SU-DHL-6 (cell line): ENCODE data around the gene C2CD2.

Experiments used
- H2AFZ ChIP-seq: fragments of 200-600 bp; sonication (generic); 2 replicates; pipeline ENCODE4 v1.6.1; 2014; ENCODE audit warnings: low read depth, mild to moderate bottlenecking, moderate library complexity, mixed read lengths, antibody characterized with exemption, low read length; ENCODE audit not compliant: severe bottlenecking
- H3F3A ChIP-seq: fragments of 200-600 bp; shearing (Covaris generic); 2 replicates; pipeline ENCODE4 v1.6.0; 2016; ENCODE audit warnings: antibody characterized with exemption, mild to moderate bottlenecking; ENCODE audit not compliant: insufficient read depth
- H3K27ac ChIP-seq: fragments of 200-600 bp; sonication (generic); 2 replicates; pipeline ENCODE4 v1.5.1; 2016; ENCODE audit warnings: low read depth, mild to moderate bottlenecking, low read length, moderate library complexity, mixed read lengths
- H3K27me3 ChIP-seq: fragments of 200-600 bp; sonication (generic), shearing (Covaris generic); 2 replicates; pipeline ENCODE4 v1.6.0; 2014; ENCODE audit warnings: mild to moderate bottlenecking, low read length
- H3K36me3 ChIP-seq: fragments of 200-600 bp; sonication (generic); 2 replicates; pipeline ENCODE4 v1.6.1; 2014; ENCODE audit warnings: mild to moderate bottlenecking, low read length, mixed read lengths
- H3K4me2 ChIP-seq: fragments of 300-600, 200-600 bp; shearing (Covaris generic), sonication (generic); 2 replicates; pipeline ENCODE4 v1.6.0; 2014; ENCODE audit warnings: low read length, low read depth, mild to moderate bottlenecking; ENCODE audit not compliant: poor library complexity, severe bottlenecking
- H3K4me3 ChIP-seq: fragments of 200-600 bp; sonication (generic); 2 replicates; pipeline ENCODE4 v1.5.1; 2014; ENCODE audit warnings: antibody characterized with exemption, low read length, mild to moderate bottlenecking, mixed read lengths; ENCODE audit not compliant: insufficient read depth, poor library complexity, severe bottlenecking
- H3K79me2 ChIP-seq: fragments of 200-600 bp; sonication (generic); 2 replicates; pipeline ENCODE4 v1.6.1; 2014; ENCODE audit warnings: mild to moderate bottlenecking, low read length, moderate library complexity; ENCODE audit not compliant: insufficient read depth
- H3K9ac ChIP-seq: fragments of 200-600 bp; sonication (generic); 2 replicates; pipeline ENCODE4 v1.7.0; 2014; ENCODE audit warnings: mild to moderate bottlenecking, low read length
- H3K9me2 ChIP-seq: fragments of 200-600 bp; sonication (generic); replicated peaks from 2 replicates; pipeline ENCODE4 v1.6.1; 2014; ENCODE audit warnings: low read length; ENCODE audit not compliant: insufficient read depth
- H3K9me3 ChIP-seq: fragments of 200-600 bp; sonication (generic); 2 replicates; pipeline ENCODE4 v1.6.1; 2014; ENCODE audit warnings: low read length, mixed read lengths; ENCODE audit not compliant: insufficient read depth
- H4K20me1 ChIP-seq: fragments of 200-600 bp; sonication (generic); 2 replicates; pipeline ENCODE4 v1.6.1; 2014; ENCODE audit warnings: low read depth, mild to moderate bottlenecking, antibody characterized with exemption, low read length, moderate library complexity, mixed read lengths
- EZH2phosphoT487 ChIP-seq: fragments of 200-600 bp; sonication (generic), shearing (Covaris generic); conservative IDR thresholded peaks from 2 replicates; pipeline ENCODE4 v1.6.1; 2018; ENCODE audit warnings: mild to moderate bottlenecking, antibody characterized with exemption, low read length, moderate library complexity, mixed read lengths
- TF ChIP-seq, protein P1 (sequence below): fragments of 200-600 bp; sonication (generic); IDR thresholded peaks from one replicate; pipeline ENCODE4 v1.5.1; 2017; ENCODE audit warnings: antibody characterized with exemption, mild to moderate bottlenecking, low read length, moderate library complexity; ENCODE audit not compliant: insufficient read depth, poor library complexity, severe bottlenecking

C2CD2 gene

DNA sequence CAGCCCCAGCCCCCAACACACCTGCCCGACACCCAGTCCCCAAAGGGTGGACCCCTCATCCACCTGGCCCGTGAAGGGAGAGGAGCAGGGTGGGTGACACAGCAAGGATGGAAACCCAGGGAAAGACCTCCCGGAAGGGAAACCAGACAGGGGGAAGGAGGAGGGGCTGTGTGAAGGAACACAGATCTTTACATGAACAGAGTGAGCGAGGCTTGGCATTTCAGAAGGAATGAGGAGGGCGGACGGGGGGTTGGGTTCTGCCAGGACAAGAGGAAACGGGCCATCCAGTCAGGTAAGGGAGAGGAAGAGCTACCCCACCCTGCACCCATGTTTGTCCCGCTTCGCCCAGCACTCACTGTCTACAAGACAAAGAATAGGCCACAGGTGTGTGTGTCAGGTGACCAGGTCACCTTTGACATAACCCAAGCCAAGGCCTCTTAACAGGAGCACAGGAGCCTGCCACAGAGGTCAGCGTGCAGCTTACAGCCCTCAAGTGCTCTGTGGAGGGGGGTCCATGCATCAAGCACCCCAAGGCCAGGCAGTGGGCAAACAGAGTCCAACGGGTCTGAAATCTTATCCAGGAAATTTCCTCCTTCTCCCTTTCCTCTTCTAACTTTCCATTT lies 56.7 kb downstream of the C2CD2 start:
- Histone ChIP-seq H4K20me1 (no peaks in the 10 kb centered on the region), H3F3A (no peaks in the 10 kb centered on the region), H3K9ac (no peak overlapping the region), H3K9me3 (no peaks in the 10 kb centered on the region), H2AFZ (no peak overlapping the region), H3K4me3 (no peak overlapping the region), H3K9me2 (no peaks in the 10 kb centered on the region), H3K36me3 (no peaks in the 10 kb centered on the region), H3K27ac (no peak overlapping the region), H3K79me2 (no peaks in the 10 kb centered on the region), H3K4me2 (no peak overlapping the region), H3K27me3 (no peaks in the 10 kb centered on the region)
- TF ChIP-seq EZH2phosphoT487, result no peak
- TF ChIP-seq, protein P1, sequence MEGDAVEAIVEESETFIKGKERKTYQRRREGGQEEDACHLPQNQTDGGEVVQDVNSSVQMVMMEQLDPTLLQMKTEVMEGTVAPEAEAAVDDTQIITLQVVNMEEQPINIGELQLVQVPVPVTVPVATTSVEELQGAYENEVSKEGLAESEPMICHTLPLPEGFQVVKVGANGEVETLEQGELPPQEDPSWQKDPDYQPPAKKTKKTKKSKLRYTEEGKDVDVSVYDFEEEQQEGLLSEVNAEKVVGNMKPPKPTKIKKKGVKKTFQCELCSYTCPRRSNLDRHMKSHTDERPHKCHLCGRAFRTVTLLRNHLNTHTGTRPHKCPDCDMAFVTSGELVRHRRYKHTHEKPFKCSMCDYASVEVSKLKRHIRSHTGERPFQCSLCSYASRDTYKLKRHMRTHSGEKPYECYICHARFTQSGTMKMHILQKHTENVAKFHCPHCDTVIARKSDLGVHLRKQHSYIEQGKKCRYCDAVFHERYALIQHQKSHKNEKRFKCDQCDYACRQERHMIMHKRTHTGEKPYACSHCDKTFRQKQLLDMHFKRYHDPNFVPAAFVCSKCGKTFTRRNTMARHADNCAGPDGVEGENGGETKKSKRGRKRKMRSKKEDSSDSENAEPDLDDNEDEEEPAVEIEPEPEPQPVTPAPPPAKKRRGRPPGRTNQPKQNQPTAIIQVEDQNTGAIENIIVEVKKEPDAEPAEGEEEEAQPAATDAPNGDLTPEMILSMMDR, result no peak

DNA sequence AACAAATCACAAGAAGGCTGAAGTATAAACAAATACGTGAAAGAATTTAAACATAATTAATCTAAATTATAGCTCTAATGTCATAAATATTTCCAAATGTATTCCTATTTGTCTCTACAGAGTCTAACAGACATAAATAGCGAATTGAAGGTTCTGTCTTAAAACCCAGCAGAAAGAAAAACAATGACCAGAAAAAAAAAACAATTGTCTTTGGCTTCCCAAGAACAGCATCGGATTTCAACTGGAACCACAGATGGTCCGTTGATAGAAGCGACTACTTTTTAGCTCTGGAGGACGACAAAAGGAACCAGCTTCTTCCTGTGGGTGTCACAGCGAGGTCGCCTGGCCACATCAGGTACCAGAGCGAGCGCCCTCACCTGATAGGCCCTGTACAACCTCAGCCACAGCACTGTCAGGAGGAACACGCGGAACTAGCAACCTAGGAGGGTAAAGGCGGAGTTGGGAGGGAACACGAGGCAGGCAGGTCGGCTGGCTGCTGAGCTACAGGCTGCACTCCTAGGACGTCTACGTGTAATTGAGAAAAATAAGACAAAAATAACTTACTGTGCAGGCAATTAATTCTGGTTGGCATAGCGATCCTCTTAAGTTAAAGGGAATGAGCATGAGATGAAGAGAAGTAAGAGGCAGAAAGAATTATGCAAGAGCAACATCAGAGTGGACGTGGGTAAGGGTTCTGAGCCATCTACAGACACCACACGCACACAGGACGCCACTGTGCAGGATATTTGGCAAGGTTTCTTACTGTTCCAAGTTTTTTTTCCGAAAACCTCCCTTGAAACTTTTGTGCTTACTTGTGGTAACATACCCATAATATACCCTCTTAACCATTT lies 58.0 kb downstream of the C2CD2 start:
- no peaks in the 10 kb centered on the region for H3K9me3 ChIP-seq
- peak overlapping the region; percentile 28 for H3K4me2 ChIP-seq
- H3K79me2 ChIP-seq, result no peaks in the 10 kb centered on the region
- H3F3A ChIP-seq, result no peaks in the 10 kb centered on the region
- H3K9ac ChIP-seq, result peak overlapping the region; percentile 20
- no peak for TF ChIP-seq EZH2phosphoT487
- TF ChIP-seq, protein P1, result peak; percentile 59
- H4K20me1 ChIP-seq, result no peaks in the 10 kb centered on the region
- H3K36me3 ChIP-seq, result no peaks in the 10 kb centered on the region
- H3K4me3 ChIP-seq, result no peak overlapping the region
- H3K27me3 ChIP-seq, result no peaks in the 10 kb centered on the region
- H3K27ac ChIP-seq, result no peak overlapping the region
- H3K9me2 ChIP-seq, result no peaks in the 10 kb centered on the region
- peak overlapping the region; percentile 45 for H2AFZ ChIP-seq

DNA sequence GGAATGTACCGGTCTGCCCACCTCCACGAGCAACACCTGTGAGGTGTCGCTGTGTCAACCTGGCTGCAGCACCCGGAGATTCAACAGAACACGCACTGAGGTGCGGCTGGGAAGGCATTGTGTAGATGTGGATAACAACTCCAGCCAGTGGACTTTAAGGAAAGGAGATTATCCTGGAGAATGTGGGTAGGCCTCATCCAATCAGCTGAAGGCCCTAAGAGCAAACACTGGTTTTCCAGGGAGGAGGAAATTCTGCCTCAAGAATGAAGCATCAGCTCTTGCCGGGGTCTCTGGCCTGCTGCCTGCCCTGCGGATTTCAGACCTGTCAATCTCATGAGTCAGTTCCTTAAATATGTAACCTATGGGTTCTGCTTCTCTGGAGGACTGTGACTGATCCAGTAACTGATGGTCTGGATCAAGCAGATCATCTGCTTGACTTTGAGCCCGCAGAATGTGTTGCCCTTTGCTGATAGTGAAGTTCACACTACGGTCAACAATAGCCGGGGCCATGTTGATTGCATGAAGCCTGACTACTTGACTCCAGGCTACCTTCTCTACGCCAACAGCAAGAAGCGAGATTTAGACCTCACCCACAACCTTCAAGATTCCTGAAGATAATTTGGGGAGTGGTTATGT lies 58.8 kb downstream of the C2CD2 start:
- Histone ChIP-seq H3K27me3 (no peaks in the 10 kb centered on the region), H3K9me2 (no peaks in the 10 kb centered on the region), H3K9me3 (no peaks in the 10 kb centered on the region), H4K20me1 (no peaks in the 10 kb centered on the region), H2AFZ (no peak overlapping the region), H3K4me2 (no peak overlapping the region), H3K79me2 (no peaks in the 10 kb centered on the region), H3F3A (no peaks in the 10 kb centered on the region), H3K9ac (no peak overlapping the region), H3K36me3 (no peaks in the 10 kb centered on the region), H3K27ac (no peak overlapping the region), H3K4me3 (no peak overlapping the region)
- TF ChIP-seq EZH2phosphoT487, result no peak
- TF ChIP-seq, protein P1, result no peak
